HG02943 (cell line): ENCODE measurements around the gene RECK.

ENCODE experiments used
- ATAC-seq: cut with Tn5 transposase; IDR thresholded peaks from one replicate; pipeline ENCODE4 v1.9.1; 2021; ENCODE audit warnings: mild to moderate bottlenecking, low read depth, moderate library complexity; ENCODE audit not compliant: unreplicated experiment

RECK gene

DNA sequence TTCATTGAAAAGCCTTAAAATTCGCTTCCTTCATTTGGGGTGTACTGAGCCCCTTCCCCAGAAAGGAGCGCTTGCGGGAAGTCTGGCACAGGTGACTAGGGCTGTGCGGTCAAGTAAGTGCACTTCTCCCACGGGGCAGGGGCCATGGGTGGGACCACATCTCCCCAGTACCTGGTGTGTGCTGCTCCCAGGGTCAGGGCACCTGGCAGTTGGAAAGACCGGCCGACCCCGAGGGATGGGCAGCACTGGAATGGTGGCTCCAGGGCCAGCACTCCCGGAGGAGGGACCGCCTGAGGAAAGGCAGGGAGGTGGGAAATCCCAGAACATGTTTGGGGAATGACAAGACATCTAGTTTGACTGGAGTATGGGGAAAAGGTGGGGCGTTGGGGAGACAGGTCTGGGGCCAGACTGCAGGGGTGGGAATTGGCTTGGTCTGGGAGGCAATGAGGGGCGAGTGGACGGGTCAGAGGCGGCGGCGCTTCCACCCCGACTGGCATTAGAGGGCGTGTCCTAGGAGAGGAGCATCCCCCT lies 99.1 kb downstream of the RECK start:
- no peak for ATAC-seq

GRCh38 chr9:36136272-36136893 lies 99.7 kb downstream of the RECK start, which contains the start of gene GLIPR2:
Gene GLIPR2 (plus strand): TSS chr9:36136733. CDS start chr9:36136779, 46 bp downstream.
- ATAC-seq, result peak; percentile 76

DNA sequence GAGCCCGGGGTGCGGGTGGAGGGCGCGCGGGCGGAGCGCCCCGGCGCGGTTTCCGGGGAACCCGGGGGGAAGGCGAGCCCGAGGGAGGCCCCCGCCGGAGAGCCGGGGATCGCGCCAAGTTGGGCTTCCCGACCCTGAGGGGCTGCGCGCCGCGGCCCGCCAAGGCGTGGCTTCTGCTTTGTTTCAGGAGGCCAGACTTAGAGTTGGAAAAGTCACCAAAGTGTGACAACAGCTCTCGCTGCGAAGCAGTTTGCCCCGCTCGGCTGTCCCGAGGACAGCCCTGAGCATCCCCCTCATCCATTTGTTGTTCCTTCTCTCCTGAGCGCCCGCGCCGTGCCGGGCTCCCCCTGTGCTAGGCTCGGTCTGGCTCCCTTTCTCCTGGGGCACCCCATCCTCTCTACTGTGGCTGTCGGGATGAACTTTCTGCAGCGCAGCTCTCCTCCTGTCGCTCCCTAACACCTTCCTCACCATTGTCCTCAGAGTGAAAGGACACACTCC lies 100.2 kb downstream of the RECK start:
- peak; percentile 32 for ATAC-seq

- ATAC-seq, result no peak
Observed at GRCh38 chr9:36137392-36138004, 100.8 kb downstream of the RECK start.

DNA sequence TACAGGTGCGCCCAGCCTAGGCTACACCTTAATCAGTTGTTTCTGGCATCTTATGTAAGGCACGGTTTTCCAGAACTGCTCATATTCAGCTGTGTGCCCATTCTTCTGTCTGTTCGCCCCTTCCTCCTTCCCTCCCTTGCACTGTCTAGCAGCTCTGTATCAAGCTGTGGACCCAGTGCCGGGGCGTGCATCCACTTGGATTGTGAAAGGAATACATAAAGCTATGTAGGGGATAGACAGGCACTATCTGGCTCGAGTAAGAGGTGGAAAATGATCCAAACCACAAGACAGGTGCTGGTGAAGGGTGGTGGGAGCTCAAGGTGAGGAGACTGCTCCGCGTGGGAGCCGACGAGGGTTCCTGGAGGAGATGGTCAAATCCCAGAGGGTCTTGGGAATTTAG lies 101.8 kb downstream of the RECK start:
- ATAC-seq, result no peak

- no peak for ATAC-seq
Observed at GRCh38 chr9:36138901-36139300, 102.2 kb downstream of the RECK start.

DNA sequence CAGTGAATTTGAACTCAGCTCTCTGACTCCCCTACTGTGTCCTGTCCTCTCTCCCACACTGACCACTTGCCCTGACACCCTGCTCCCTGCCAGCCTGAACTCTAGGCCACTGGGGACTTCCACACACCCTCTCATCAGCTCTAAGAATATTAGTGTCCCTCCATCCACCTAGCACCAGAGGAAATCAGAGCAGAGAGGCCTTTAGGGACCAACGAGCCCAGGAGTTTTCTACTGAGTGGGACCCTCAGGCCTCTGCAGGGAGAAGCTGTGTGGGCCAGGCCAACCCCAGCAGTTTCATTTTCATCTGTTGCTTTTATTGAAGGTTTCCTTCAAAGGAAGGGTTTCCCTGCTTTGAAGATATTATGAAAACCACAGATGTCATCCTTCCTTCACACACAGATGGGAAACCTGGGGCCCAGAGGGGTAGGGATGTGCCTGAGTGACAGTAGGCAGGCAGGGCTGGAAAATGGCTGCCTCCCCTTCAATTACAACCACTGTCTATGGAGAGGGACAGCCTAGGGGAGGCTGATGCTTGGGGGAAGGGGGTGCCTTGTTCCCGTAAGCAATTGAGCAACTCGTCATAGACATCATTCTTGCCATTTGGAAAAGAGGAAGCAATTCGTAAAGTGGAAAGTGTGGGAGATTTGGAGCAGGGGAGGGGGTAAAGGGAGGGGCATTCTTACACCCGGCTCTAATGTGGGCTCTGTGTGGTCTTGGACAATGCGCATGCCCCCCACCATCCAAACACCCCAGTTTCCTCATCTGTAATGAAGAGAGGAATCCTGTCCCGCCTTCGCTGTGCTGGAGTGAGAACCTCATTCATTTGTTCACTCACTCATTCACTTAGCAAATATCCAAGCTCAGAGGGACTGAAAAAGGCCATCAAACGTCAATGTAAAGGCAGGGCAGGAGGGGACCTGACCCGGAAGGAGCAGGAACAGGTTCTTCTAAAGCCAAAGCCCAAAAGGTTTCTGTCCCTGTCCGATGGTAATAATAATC lies 103.7 kb downstream of the RECK start:
- no peak for ATAC-seq

DNA sequence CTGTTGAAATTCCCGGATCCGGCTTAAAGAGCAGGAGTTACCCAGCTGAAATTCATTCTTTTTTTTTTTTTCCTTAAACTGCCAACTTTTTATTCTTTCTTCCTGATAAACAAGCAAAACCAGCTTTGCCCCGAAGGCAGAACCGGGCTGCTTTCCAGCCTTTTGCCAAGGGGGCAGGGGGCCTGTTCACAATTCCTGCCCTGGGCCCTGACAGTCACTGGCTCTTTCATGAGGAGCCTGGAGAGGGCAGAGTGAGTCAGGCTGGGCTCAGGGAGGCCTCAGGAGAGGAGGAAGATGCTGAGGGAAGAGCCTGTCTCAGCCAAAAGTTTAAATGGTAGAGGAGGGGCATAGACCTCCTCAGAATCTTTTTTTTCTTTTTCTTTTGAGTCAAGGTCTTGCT lies 104.6 kb downstream of the RECK start:
- ATAC-seq, result no peak

DNA sequence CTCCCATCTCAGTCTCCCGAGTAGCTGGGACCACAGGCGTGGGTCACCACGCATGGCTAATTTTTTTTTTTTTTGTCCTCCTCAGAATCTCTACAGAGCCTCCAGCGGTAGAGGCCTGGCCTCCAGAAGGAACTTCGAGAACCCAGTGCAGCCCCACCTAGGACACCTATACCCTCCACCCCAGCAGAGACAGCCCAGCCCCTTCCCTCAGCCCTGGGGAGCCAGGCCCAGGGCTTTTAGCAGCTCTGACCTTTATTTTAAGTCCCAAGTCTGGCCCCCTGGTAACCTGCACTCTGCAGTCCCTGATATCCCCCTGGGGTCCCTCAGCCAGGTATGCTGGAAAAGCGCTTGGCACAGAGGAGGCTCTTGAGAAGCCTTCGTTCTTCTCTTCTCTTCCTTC lies 105.0 kb downstream of the RECK start:
- ATAC-seq, result no peak

- ATAC-seq, result no peak
Observed at GRCh38 chr9:36142510-36143244, 106.0 kb downstream of the RECK start.

GRCh38 chr9:36143245-36143641 lies 106.5 kb downstream of the RECK start:
- no peak for ATAC-seq

- ATAC-seq, result no peak
Observed at GRCh38 chr9:36144309-36145232, 107.9 kb downstream of the RECK start.

- no peak for ATAC-seq
Observed at GRCh38 chr9:36145970-36146369, 109.3 kb downstream of the RECK start.

GRCh38 chr9:36146651-36147050 lies 109.9 kb downstream of the RECK start:
- ATAC-seq, result no peak

- no peak for ATAC-seq
Observed at GRCh38 chr9:36147441-36148175, 110.9 kb downstream of the RECK start.

- no peak for ATAC-seq
Observed at GRCh38 chr9:36148311-36149051, 111.8 kb downstream of the RECK start.

DNA sequence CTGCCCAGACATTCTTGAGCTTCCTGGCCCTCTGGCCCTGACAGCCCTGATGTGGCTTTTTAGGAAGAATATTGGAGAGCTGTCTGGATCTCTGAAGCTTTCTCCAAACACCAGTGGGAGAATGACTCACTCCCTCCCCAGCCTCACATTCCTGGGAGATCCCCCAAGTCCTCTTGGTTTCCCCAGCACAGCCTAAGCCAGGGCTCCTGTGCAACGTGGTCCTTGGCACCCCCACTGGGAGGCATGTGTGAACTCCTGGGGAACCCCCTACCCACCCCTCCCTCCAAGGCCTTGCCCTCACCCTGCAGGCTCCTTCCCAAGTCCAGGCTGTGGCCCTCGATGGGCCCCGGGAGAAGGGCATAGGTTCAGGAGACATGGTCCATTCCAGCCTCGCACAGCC lies 112.5 kb downstream of the RECK start:
- no peak for ATAC-seq
